ENCODE results near the gene PPFIBP2. TPM values are rescaled to one million over a fixed set of nuclear protein-coding genes. Genes with fewer than 3 reads are reported as not detected.

Gene PPFIBP2
- total RNA-seq, 2 donors from 2014 or later, result 27.5 to 30.6 TPM

- H3K36me3 Mint-ChIP-seq (ENCODE audit: insufficient read depth in 2 of 2), result peaks cover 0 to 2% of the 10 kb centered on the region in 2 donors
- DNase-seq (no peak), ATAC-seq (replicated peaks in 1 of 2) (no peak)
- no peak overlapping the region for H3K27ac Mint-ChIP-seq
- no peaks in the 10 kb centered on the region for H3K4me1 Mint-ChIP-seq (ENCODE audit: low read depth)
- H3K4me3 Mint-ChIP-seq, result no peak overlapping the region
- H3K27me3 Mint-ChIP-seq (ENCODE audit: low read depth), result no peaks in the 10 kb centered on the region
- no peaks in the 10 kb centered on the region for H3K9me3 Mint-ChIP-seq
These were observed 85.4 kb downstream of the PPFIBP2 start for GRCh38 chr11:7599209-7599608.

- Mint-ChIP-seq H3K4me3 (no peak overlapping the region), H3K27ac (no peak overlapping the region), H3K36me3 (ENCODE audit: insufficient read depth in 2 of 2) (peaks cover 0 to 2% of the 10 kb centered on the region in 2 donors), H3K27me3 (ENCODE audit: low read depth) (no peaks in the 10 kb centered on the region), H3K9me3 (no peaks in the 10 kb centered on the region), H3K4me1 (ENCODE audit: low read depth) (no peaks in the 10 kb centered on the region)
- no peak for DNase-seq
- ATAC-seq (replicated peaks in 1 of 2), result no peak
These were observed 86.5 kb downstream of the PPFIBP2 start for GRCh38 chr11:7600205-7600775.

- Mint-ChIP-seq H3K4me1 (ENCODE audit: low read depth) (no peaks in the 10 kb centered on the region), H3K4me3 (no peak overlapping the region), H3K9me3 (no peaks in the 10 kb centered on the region), H3K36me3 (ENCODE audit: insufficient read depth in 2 of 2) (peaks cover 0 to 2% of the 10 kb centered on the region in 2 donors), H3K27me3 (ENCODE audit: low read depth) (no peaks in the 10 kb centered on the region), H3K27ac (no peak overlapping the region)
- DNase-seq (no peak), ATAC-seq (replicated peaks in 1 of 2) (no peak)
These were observed 89.4 kb downstream of the PPFIBP2 start for GRCh38 chr11:7603031-7603781.

- DNase-seq, result no peak
- no peaks in the 10 kb centered on the region for H3K27me3 Mint-ChIP-seq (ENCODE audit: low read depth)
- no peaks in the 10 kb centered on the region for H3K9me3 Mint-ChIP-seq
- H3K27ac Mint-ChIP-seq, result no peak overlapping the region
- no peak for ATAC-seq (replicated peaks in 1 of 2)
- peaks cover 0 to 2% of the 10 kb centered on the region in 2 donors for H3K36me3 Mint-ChIP-seq (ENCODE audit: insufficient read depth in 2 of 2)
- no peak overlapping the region for H3K4me3 Mint-ChIP-seq
- no peaks in the 10 kb centered on the region for H3K4me1 Mint-ChIP-seq (ENCODE audit: low read depth)
These were observed 90.6 kb downstream of the PPFIBP2 start for GRCh38 chr11:7604331-7604955.

GRCh38 chr11:7605186-7605943 lies 91.6 kb downstream of the PPFIBP2 start:
- no peak for ATAC-seq (replicated peaks in 1 of 2)
- no peaks in the 10 kb centered on the region for H3K27me3 Mint-ChIP-seq (ENCODE audit: low read depth)
- H3K4me1 Mint-ChIP-seq (ENCODE audit: low read depth), result no peaks in the 10 kb centered on the region
- H3K27ac Mint-ChIP-seq, result no peak overlapping the region
- H3K4me3 Mint-ChIP-seq, result no peak overlapping the region
- peaks cover 0 to 2% of the 10 kb centered on the region in 2 donors for H3K36me3 Mint-ChIP-seq (ENCODE audit: insufficient read depth in 2 of 2)
- no peak for DNase-seq
- H3K9me3 Mint-ChIP-seq, result no peaks in the 10 kb centered on the region

- no peak overlapping the region for H3K4me3 Mint-ChIP-seq
- DNase-seq (no peak), ATAC-seq (replicated peaks in 1 of 2) (no peak)
- no peaks in the 10 kb centered on the region for H3K9me3 Mint-ChIP-seq
- no peaks in the 10 kb centered on the region for H3K36me3 Mint-ChIP-seq (ENCODE audit: insufficient read depth in 2 of 2)
- H3K27me3 Mint-ChIP-seq (ENCODE audit: low read depth), result no peaks in the 10 kb centered on the region
- no peak overlapping the region for H3K27ac Mint-ChIP-seq
- H3K4me1 Mint-ChIP-seq (ENCODE audit: low read depth), result no peaks in the 10 kb centered on the region
These were observed 92.7 kb downstream of the PPFIBP2 start for GRCh38 chr11:7606496-7606895.

GRCh38 chr11:7609015-7609414 lies 95.2 kb downstream of the PPFIBP2 start:
- Mint-ChIP-seq H3K4me1 (ENCODE audit: low read depth) (no peaks in the 10 kb centered on the region), H3K9me3 (no peaks in the 10 kb centered on the region), H3K27ac (no peak overlapping the region), H3K27me3 (ENCODE audit: low read depth) (no peaks in the 10 kb centered on the region), H3K4me3 (no peak overlapping the region), H3K36me3 (ENCODE audit: insufficient read depth in 2 of 2) (no peaks in the 10 kb centered on the region)
- DNase-seq (no peak), ATAC-seq (replicated peaks in 1 of 2) (no peak)

GRCh38 chr11:7609521-7609920 lies 95.7 kb downstream of the PPFIBP2 start:
- DNase-seq (no peak), ATAC-seq (replicated peaks in 1 of 2) (no peak)
- Mint-ChIP-seq H3K27me3 (ENCODE audit: low read depth) (no peaks in the 10 kb centered on the region), H3K4me1 (ENCODE audit: low read depth) (no peaks in the 10 kb centered on the region), H3K36me3 (ENCODE audit: insufficient read depth in 2 of 2) (no peaks in the 10 kb centered on the region), H3K27ac (no peak overlapping the region), H3K9me3 (no peaks in the 10 kb centered on the region), H3K4me3 (no peak overlapping the region)

- no peaks in the 10 kb centered on the region for H3K36me3 Mint-ChIP-seq (ENCODE audit: insufficient read depth in 2 of 2)
- H3K4me1 Mint-ChIP-seq (ENCODE audit: low read depth), result no peaks in the 10 kb centered on the region
- no peak overlapping the region for H3K4me3 Mint-ChIP-seq
- no peaks in the 10 kb centered on the region for H3K27me3 Mint-ChIP-seq (ENCODE audit: low read depth)
- DNase-seq, result no peak
- no peak overlapping the region for H3K27ac Mint-ChIP-seq
- ATAC-seq (replicated peaks in 1 of 2), result no peak
- no peaks in the 10 kb centered on the region for H3K9me3 Mint-ChIP-seq
These were observed 96.6 kb downstream of the PPFIBP2 start for GRCh38 chr11:7610393-7610792.

GRCh38 chr11:7611411-7611810 lies 97.6 kb downstream of the PPFIBP2 start:
- Mint-ChIP-seq H3K27ac (no peak overlapping the region), H3K9me3 (no peaks in the 10 kb centered on the region), H3K36me3 (ENCODE audit: insufficient read depth in 2 of 2) (peaks cover 0 to 2% of the 10 kb centered on the region in 2 donors), H3K4me1 (ENCODE audit: low read depth) (no peaks in the 10 kb centered on the region), H3K4me3 (no peak overlapping the region), H3K27me3 (ENCODE audit: low read depth) (no peaks in the 10 kb centered on the region)
- ATAC-seq (replicated peaks in 1 of 2), result no peak
- no peak for DNase-seq

- no peaks in the 10 kb centered on the region for H3K9me3 Mint-ChIP-seq
- H3K4me3 Mint-ChIP-seq, result no peak overlapping the region
- no peaks in the 10 kb centered on the region for H3K4me1 Mint-ChIP-seq (ENCODE audit: low read depth)
- no peaks in the 10 kb centered on the region for H3K27me3 Mint-ChIP-seq (ENCODE audit: low read depth)
- H3K36me3 Mint-ChIP-seq (ENCODE audit: insufficient read depth in 2 of 2), result peaks cover 0 to 2% of the 10 kb centered on the region in 2 donors
- no peak overlapping the region for H3K27ac Mint-ChIP-seq
- no peak for DNase-seq
- no peak for ATAC-seq (replicated peaks in 1 of 2)
These were observed 98.4 kb downstream of the PPFIBP2 start for GRCh38 chr11:7612056-7612660.

- no peaks in the 10 kb centered on the region for H3K27me3 Mint-ChIP-seq (ENCODE audit: low read depth)
These were observed 99.0 kb downstream of the PPFIBP2 start for GRCh38 chr11:7612661-7613393.

More at GRCh38 chr11:7612661-7613393, 99.0 kb downstream of the PPFIBP2 start:
- no peak for ATAC-seq (replicated peaks in 1 of 2)
- Mint-ChIP-seq H3K4me3 (no peak overlapping the region), H3K27ac (no peak overlapping the region), H3K36me3 (ENCODE audit: insufficient read depth in 2 of 2) (peaks cover 0 to 2% of the 10 kb centered on the region in 2 donors), H3K4me1 (ENCODE audit: low read depth) (no peaks in the 10 kb centered on the region), H3K9me3 (no peaks in the 10 kb centered on the region)
- DNase-seq, result no peak

Measured in activated T-cell treated with anti-CD3 and anti-CD28 coated beads, Interleukin-2, amount 50 U/mL, for 72 hours (primary cell).